Activated CD4-positive, CD25-positive, alpha-beta regulatory T cell treated with anti-CD3 and anti-CD28 coated beads, Interleukin-2, amount 50 U/mL, for 24 hours (primary cell): ENCODE results near the gene KANK2.

Source experiments
- ATAC-seq, 2 donors: fragments of 150-1000 bp; cut with Tn5 transposase; one replicate each; pipeline ENCODE4 v1.10.0; 2021; ENCODE audit warnings: mild to moderate bottlenecking in 1 of 2, moderate library complexity in 1 of 2

KANK2 gene

DNA sequence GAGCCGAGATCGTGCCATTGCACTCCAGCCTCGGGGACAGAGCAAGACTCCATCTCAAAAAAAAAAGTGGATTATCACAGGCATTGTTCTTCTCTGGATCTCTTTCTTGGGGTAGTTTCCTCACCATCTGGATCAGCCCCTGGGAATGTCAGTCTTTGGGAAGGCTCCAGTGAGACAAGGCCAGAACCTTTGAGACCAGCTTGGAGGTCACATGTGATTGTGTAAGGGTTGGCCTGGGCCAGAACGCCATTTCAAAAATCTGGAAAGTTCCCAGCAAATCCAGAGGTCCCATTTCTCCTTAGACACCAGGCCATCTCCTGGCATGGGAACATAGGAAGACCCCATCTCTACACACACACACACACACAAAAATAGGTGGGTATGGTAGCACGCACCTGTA is 27.8 kb upstream of the KANK2 start:
- no peak for ATAC-seq

DNA sequence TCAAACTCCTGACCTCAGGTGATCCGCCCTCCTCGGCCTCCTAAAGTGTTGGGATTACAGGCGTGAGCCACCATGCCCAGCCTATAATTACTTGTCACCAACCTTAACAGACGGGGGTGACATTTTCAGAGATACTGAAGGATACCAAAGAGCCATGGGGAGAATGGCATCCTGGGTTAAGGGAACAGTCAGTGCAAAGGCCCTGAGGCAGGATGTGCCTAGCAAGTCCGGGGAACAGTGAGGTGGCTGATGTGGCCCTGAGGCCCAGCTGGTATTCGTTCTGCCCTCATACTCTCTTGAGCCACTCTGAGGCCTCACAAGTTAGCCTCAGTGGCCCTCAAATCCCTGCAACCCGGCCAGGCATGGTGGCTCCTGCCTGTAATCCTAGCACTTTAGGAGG is 27.1 kb upstream of the KANK2 start:
- ATAC-seq = no peak

DNA sequence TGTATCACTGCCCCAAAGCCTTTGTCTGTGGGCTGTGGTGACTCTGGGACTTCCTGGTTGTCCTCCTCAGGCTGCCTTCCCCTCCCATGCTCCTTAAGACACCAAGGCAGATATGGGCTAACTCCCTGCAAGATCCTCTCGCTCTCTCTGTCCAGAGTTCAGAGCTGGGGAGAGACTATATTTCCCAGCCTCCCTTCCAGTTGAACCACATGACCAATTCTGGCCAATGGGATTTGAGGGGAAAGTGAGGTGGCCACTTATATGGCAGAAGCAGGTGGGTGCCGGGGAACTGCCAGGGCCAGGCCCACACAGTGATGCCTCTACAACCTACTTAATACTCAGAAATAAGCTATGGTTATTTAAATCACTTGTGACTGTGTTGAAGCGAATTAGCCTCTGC is 25.9 kb upstream of the KANK2 start:
- no peak for ATAC-seq

DNA sequence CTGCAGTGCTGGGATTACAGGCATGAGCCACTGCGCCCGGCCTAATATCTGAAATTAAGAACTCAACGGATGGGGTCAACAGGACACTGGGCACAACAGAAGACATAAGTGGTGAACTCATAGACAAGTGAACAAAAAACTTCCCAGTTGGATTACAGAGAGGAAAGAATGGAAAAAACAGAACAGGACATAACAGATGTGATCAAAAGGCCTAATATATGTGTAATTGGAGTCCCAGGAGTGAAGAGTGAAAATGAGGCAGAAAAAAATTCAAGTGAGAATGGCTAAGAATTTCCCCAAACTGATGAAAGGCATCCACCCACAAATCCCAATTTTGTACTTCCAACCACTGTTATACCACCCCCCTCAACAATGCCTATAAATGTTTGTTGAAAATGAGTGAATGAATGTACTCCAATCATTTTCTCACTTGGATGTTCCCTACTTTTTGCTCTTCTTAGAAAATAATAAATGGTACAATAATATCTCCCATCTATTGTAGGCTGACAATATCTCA is 23.8 kb upstream of the KANK2 start:
- no peak for ATAC-seq

DNA sequence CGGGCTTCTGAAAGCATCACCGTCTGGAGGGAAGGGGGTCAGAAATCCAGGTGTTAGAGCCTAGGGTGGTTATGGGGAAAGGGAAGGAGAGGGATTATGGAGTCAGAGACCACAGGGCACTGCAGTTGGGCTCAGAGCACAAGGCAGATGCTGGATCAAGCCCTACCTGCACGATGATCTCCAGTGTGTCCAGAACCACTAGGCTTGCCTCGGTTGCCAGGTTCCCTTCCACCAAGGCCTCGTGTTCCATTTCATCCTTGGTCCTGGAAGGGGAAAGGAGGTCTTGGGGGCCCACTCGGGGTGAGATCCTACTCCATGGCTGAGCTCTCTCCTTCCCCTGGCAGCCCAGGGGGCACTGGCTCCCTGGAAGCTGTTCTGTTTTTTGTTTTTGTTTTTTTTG is 17.0 kb upstream of the KANK2 start:
- no peak for ATAC-seq

DNA sequence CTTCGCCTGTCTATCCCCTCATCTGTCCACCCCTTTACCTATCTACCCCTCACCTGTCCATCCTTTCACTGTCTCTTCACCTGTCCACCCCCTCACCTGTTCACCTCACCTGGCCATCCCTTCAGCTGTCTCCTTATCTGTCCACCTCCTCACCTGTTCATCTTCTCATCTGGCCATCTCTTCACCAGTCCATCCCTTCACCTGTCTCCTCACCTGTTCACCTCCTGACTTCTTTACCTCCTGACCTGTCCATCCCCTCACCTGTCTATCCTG is 13.2 kb upstream of the KANK2 start:
- no peak for ATAC-seq

DNA sequence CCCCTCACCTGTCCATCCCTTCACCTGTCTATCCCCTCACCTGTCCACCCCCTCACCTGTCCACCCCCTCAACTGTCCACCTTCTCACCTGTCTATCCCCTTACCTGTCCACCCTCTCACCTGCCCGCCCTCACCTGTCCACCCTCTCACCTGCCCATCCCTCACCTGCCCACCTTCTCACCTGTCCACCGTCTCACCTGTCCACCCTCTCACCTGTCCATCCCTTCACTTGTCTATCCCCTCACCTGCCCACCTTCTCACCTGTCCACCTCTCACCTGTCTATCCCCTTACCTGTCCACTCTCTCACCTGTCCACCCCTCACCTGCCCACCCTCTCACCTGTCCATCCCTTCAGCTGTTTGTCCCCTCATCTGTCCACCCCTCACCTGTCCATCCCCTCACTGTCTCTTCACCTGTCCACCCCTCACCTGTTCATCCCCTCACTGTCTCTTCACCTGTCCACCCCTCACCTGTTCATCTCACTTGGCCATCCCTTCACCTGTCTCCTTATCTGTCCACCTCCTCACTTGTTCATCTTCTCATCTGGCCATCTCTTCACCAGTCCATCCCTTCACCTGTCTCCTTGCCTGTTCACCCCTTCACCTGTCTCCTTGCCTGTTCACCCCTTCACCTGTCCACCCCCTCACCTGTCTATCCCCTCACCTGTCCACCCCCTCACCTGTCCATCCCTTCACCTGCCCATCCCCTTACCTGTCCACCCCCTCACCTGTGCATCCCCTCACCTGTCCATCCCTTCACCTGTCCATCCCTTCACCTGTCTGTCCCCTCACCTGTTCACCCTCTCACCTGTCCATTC is 12.7 kb upstream of the KANK2 start:
- no peak for ATAC-seq

DNA sequence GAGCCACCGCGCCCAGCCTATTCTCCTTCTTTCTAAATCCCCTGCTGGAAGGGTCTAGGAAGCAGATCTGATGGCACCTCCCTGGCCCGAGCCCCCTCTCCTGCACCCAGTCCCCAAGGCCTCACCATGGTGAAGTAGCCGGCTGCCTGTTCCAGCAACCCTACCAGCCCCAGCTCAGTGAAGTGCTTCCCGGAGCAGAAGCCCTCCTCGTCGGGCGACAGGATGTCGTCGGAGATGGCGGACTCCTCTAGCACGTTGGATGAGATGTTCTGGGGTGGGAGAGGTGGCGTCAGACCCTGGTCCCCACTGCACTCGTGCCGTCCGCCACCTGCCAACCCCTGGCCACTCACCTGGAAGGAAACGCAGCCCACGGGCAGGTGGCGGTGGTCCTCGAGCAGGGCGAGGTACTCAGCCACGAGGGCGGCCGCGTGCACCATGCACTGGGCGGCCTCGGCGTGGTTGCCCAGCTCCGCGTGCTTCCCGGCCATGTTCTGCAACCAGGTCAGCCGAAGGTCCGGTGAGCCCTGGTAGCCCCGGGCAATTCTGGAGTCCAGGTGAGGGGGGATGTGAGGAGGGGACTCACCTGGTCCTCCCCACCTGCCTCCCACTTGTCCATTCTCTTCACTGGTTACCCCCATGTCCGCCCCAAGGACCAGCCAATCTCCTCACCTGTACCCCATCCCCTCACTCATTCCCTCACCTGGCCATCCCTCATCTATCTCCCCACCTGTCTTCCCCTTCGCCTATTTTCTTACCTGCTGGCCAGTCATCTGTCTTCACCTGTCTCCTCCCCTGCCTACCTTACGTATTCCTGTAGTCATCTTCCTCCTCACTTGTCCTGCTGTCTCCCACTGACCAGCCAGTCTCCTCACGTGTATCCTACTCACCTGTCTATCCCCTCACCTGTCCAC is 11.5 kb upstream of the KANK2 start:
- no peak for ATAC-seq

DNA sequence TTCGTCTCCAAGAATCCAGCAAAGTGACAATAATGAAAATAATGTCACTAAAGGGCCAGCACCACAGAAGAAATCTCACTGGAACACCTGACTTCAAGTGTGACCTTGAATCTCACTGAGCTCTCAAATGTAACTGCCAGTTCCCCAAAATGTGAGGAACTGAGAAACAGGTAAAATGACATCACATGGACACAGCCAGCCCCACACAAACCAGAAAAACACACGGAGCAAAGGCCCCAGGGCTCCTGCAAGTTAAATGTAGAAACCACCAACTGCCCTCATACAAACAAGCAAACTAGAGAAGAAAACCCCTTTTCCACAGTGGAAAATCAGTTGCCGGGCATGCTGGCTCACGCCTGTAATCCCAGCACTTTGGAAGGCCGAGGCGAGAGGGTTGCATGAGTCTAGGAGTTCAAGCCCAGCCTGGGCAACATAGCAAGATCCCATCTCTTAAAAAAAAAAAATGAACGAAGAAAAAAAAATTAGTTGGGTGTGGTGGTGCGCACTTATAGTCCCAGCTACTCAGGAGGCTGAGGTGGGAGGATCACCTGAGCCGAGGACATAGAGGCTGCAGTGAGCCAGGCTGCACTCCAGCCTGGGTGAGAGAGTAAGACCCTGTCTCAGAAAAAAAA is 8.7 kb upstream of the KANK2 start:
- ATAC-seq = no peak

DNA sequence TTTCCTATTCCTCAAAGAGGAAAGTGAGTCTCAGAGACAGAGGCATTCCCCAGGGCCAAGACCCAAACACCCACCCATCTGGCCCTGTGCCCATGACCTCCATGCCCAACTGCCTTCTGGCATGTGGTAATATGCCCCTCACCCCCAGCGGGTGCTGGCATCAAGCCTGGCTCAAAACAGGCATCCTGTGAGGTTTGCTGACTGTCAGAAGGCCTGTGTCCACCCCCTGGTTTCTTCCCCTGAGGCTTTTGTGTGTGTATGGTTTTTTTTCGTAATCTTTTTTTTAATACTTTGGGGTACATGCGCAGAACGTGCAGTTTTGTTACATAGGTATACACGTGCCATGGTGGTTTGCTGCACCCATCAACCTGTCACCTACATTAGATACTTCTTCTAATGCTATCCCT is 7.6 kb upstream of the KANK2 start:
- no peak for ATAC-seq

DNA sequence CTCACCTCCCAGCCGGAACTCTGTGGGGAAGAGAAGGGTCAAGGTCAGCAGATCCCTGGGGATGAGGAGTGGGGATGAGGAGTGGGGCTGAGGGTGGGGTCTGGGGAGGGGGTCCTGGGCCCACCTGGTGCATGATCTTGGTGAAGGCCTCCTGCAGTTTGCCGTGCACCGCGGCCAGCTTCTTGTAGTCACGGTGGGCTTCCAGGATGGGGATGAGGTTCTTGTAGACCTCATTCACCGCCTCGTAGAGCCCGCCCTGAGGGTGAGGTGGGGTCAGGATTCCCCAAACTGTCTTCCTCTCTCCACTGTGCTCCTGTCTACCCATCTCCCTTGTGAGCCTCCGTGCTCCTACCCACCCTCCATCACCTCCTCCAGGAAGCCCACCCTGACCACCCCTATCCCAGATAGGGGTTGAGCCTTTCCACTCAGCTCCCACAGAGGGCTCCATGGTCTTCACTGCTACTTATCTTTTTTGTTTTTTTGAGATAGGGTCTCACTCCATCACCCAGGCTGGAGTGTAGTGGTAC is 6.8 kb upstream of the KANK2 start:
- ATAC-seq = no peak

DNA sequence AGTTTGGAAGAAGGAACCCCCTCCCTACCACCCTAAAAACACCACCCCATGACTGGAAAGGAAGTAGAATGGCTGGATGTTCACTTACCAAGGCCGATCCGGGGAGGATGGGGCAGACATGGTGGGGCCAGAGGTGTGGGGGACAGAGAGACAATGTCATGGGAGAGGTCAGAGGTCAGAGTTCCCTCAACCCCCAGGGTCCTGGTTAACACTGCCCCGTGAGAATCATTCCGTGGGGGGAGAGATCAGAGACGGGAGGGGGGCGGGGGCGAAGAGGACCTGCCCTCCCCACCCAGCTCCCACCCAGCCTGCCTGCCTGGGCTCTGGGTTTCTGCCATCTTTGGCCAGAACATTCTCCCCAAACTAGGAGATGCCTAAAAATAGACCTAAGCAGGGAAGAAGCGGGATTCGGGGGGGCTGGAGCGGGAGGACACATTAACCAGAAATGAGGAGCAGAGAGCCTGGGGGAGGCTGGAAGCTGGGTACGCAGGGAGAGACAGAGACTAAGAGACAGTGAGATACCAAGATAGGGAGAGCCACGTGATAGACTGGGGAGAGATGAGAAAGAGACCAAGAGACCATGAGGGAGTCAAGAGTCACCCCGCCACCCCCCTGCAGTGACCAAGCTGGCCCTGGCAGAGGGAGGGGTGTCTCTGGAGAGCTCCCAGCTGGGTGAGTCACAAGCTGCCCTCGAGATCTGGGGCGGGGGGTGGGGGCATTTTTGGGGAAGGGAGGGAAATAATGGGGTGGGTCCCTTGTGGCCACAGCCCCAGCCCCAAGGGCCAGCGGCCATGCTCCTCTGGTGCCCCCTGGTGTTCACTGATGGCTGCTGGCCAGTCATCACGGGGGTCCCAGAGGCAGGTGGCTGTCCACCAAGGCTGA is 6.1 kb upstream of the KANK2 start:
- ATAC-seq = peak in 1 of 2 donors; percentile 58

DNA sequence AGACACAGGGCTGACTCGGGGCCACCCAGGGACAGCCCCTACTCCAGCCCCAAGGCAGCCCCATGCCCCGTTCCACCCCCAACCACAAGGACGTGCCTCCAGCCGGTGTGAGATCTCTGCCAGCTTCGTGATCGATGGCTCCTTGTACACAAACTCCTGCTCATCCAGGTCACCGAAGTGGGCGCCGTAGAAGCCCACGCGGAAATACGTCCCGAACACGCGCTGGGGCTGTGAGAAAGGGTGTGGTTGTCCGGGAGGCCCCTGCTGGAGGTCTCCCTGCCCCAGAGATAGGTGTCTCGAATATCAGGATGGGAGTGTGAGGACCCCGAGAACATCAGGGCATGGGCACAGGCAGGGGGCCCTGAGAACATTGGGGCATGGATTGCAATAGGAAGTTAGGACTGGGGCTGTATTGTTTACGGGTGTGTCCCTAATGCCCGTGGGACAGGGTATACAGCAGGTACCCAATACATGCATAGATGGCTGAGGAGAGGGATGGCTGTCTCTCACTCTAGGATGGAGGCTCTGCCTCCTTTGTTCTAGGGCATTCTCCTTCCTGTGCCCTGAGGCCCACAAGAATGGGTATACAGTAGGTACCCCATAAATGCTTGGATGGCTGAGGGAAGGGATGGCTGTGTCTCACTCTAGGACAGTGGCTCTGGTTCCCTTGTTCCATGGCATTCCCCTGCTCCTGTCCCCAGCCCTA is 5.3 kb upstream of the KANK2 start:
- ATAC-seq = no peak

DNA sequence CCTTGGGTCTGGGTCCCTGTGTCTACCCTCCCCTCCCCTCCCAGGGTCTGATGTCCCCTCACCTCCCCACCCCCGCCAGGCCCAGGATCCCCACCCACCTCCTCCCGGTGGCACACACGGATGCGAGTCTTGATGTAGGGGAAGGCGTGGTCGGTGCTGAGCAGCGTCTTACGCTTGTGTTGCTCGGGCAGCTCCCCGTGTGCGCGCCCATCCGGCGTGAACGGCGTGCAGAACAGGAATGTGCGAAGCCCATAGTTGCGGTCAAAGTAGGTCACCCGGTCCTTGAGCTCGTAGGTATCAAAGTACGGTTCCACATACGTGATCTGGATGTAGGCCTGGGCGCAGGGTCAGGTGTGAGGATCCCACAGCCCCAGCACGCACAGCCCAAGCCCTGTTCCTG is 4.4 kb upstream of the KANK2 start:
- no peak for ATAC-seq

DNA sequence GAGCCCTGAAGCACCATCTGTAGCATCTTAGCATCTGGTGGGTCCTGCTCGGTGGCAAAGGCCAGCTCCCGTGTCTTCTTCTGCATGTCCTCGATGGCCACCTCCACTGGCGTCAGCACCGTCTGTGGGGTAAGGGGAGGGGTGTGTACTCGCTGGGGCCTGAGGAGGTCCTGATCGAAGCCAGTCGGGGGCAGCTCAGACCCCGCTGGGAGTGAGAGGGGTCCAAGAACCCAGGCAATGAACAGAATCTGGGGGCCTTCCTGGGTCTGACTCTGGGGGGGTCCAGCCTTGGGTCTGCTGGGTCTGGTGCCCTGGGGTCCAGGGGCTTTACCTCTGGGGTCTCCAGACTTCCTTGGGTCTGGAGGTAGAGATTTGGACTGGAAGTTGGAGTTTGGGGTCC is 3.6 kb upstream of the KANK2 start:
- no peak for ATAC-seq

DNA sequence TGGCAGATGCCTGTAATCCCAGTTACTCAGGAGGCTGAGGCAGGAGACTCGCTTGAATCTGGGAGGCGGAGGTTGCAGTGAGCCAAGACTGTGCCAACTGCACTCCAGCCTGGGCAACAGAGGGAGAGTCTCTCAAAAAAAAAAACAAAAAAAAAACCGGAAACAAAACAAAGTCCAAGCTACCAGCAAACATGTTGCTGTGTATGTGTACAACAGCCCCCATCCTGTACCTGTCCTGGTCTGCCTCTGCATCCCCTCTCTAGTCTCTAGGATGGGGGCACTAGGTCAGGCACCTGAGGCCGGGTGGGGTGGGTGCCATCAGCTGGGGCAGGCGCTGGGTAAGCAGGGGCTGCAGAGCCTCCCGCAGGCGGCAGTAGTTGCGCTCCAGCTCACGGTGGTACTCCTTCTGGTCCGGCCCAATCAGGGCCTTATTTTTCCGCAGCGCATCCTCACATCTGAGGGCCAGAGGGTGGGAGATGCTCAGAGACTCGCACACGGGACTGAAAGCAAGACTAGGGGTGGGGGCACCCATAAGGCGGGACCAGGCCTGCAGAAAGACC is 2.8 kb upstream of the KANK2 start:
- ATAC-seq = no peak

DNA sequence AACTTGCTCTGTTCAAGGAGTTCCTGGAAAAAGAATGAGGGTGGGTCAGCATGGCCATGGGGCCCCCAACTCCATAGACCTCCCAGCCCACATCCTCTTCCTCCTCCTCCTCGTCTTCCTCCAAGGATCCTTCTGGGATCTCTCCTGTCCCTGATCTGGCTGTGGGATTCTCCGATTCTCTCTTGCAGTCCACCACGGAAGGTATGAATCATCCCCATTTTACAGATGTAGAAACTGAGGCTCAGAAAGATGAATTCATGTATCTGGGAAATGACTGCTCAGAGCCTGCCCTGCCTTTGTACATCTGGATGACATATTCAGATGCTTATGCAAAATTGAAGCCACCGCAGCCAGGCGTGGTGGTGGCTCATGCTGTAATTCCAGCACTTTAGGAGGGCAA is 2.2 kb upstream of the KANK2 start:
- no peak for ATAC-seq

DNA sequence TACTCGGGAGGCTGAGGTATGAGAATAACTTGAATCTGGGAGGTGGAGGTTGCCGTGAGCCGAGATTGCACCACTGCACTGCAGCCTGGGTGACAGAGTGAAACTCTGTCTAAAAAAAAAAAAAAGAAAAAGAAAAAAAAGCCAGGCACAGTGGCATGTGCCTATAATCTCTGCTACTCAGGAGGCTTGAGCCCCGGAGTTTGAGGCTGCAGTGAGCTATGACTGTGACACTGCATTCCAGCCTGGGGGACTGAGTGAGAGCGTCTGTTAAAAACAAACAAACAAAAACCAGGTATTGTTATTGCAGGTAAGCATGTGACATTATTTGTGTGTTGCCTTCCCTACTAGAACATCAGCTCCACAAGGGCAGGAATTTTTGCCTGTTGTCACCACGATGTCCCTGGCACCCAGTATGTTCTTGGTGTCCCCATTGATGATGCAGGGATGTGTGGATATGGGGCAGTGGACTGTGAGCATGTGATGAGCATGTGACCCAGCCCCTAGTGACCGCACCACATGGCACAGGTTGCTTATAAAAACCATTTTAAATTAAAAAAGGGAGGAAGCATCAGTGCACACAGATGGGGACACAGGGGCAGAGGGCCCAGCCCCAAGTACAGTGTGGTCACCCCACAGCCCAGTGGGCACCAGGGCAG is 1.6 kb upstream of the KANK2 start:
- no peak for ATAC-seq

DNA sequence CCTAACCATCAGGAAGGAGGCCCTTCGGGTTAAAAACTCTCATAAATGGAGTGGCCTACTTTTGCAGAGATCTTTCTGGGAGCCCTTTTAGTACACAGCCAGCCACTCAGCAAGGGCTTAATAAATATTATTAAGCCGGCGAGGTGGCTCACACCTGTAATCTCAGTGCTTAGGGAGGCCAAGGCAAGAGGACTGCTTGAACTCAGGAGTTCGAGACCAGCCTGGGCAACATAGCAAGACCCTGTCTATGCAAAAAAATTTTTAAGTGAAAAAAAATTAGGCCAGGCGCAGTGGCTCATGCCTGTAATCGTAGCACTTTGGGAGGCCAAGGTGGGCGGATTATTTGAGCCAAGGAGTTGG is 810 bp upstream of the KANK2 start:
- no peak for ATAC-seq

DNA sequence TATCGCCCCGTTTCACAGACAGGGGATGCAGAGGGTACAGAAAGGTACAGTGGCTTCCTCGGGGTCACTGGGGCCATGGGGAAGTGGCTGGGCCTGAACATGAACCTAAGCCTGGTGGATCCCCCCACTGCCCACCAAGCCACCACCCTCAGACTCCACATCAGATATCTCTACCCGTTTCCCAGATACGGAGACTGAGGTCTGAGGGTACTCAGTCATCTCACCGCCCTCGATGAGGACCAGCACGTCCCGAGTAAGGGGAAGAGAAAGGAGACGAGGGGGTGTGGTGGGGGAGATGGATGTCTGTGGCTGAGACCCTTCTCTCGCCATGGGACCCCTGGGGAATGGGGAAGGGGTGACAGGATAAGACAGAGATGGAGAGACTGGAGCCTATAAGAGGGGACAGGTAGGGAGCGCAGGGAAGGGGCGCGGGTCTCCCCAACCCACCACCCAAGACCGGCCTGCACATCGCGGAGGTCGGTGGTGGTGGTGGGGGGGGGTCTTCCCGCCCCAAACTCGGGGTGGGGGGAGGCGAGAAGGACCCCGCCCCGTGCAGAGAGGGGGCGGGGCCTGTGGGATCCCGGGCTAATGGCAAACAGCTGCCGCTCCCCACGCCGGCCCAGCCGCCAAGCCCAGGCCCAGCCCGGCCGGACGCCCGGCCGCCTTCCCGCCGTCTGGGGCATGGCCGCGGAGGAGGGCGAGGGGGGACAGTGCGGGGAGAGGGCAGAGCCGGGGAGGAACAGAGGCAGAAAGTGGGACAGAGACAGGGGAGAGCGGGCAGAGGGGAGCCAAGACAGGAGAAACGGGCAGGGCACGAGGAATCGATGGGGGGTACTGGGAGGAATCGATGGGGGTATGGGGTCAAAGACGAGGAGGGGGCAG is 698 bp downstream of the KANK2 start:
- no peak for ATAC-seq
